CD4-positive, alpha-beta T cell treated with Interleukin-17A for 1 hour (primary cell): Measurements from ENCODE around the gene MYOCOS.

Experiments used
- DNase-seq: peaks from one replicate; pipeline ENCODE4 v3.0.0-alpha.2; 2020

The MYOCOS gene

DNA sequence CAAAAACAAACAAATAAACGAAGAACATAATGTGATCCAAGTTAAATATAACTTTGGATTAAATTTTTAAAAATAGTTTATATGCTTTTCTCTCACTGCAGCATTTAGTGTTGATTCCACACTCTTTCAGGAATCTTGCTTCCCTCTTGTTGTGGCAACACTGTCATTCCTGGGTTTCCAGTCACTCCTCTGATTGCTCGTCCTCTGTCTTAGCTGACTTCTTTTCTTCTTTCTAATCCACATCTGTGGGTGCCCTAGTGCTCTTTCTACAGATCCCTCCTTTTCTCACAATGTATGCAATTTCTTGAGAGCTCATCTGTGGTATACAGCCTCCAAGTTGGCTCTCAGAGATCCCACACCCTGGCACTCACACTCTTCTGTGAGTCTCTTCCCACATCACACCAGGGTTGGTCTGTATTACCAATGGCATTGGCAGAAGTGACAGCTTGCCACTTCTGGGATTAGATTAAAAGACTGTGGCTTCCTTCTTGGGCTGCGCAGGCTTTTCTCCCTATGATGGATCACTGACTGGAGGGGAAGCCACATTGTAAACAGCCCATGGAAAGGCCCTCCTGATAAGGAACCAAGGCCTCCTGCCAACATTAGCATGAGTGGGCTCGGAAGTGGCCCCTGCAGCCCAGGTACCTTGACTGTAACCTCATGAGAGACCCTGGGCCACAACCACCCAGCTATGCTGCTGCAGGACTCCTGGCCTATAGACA is 42.0 kb downstream of the MYOCOS start:
- DNase-seq: no peak

DNA sequence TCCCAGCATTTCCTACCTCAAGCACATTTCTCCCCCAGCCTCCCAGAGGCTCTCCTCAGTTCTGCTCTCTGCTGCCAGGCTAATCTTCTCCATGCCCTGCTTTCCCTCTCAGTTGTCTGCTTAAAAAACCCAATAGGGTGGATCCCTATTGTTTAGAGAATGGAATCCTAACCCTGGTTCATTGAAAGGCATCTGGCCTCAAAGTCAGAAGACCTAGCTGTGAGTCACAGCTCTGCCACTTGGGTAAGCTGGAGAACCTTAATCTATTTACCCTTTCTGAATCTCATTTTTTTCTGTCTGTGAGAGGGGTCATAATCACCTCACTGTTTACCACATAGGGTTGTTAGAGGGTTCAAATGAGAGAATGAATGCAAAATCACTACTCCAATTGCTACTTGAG is 42.9 kb downstream of the MYOCOS start:
- no peak for DNase-seq

DNA sequence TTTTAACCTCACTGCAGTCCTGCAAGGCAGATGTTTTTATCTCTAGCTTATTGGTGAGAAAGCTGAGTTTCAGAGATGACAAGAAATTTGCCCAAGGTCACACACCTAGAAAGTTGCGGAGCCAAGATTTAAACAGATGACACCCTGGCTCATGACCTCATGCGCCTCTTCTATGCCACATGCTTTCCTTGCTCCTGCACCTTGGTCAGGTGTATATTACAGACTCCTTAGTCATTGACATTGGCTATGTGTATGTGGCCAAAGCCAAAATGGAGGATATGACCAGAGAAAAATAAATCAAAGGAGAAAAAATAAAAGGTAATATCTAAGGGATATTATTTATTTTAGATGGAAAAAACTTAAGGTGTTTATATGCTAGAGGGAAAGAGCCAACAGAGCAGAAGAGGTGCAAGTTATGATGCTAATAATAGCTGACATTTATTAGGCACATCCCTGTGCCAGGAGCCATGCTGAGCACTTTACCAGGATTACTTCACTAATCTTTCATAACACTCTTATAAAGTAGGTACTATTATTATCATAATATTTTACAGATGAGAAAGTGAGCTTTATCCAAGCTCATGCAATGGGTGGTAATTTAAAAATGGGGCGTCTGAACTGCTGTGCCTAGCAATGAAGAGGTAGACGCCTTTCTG is 44.2 kb downstream of the MYOCOS start:
- no peak for DNase-seq

DNA sequence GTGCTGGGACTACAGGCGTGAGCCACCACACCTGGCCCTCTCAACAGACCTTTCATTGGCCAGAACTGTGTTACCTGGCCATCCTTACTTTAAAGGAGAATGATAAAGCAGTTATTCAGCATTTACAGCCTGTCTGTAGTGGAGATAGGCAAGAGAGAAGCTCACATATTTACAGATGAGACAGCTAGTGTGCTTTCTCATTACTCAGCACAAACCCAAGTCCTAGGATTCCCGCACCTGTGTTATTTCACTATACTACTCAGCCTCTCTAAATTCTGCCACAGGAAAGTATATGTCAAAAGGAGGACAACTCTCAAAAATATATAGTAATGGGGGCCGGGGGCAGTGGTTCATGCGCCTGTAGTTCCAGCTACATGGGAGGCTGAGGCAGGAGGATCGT is 46.3 kb downstream of the MYOCOS start:
- DNase-seq: no peak

DNA sequence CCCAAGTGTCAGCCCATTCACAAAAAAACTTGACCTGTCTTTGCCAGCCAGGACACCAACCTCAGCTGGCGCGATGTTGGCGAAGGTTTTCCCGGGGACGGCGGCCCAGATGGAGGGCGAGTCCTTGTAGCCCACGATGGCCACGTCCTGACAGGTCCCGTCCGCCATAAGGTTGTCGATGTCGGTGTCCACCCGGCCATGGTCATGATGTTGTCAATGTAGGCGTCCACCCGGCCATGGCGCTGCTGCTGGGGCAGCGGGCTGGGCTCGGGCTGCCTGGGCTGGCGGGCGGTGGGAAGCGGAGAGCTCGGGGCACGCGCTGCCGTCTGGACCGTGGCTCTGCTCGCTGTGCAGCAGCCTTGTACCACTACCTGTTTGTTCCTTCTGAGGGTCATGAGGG is 48.7 kb downstream of the MYOCOS start:
- DNase-seq: no peak

DNA sequence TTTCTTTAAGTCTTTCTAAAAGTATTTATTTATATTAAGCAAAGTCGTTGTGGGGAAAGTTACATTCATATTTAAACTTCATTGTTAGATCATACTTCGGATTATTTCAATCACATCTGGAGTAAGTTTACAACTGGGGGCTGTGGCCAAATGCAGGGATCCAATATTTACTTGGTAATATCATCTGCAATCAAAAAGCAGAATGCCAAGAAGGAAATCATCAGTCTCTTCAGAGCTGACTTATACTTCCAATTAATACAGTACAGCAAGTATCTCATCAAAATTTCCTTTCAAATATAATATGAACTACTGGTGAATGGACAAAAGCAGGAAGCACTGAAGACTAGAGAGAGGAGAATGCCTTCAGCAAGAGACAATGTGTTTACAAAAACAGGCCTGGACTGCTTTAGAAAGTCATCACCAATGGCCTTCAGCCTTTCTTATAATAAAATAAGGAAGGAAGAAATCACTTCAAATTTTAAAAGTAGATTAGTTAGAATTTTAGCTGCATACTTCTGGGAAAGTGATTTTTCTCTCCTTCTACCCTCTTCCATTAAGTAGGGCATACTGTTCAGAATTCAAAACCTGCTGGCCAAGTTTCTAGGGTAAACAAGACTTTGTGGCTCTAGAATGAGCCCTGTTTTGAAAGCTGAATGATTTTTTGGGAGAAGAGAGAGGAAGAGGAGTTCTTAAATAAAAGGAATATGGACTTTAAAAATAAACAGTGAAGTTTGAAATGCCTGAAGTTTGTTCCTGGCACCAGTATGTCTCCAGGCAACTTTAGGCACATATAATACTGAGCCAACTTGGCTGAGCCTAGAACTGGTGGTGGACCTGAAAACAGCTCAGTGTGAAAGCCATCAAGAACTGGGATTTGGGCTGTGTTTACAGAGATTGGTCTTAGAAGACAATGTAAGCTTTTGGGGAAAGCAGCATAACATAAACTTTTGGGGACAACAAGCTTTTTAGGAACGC is 52.7 kb downstream of the MYOCOS start:
- no peak for DNase-seq
